Esophagus (tissue), 2 donors: ENCODE measurements around the gene RBSN. TPM values are rescaled to one million over a fixed set of nuclear protein-coding genes. Genes with fewer than 3 reads are reported as not detected.
"Not testable (repeated sequence)": the region's sequence is repeated elsewhere in the genome, so short reads cannot be mapped to it uniquely, and the experiment has no call there.

ENCODE experiments used
- H3K27ac ChIP-seq, 2 donors: one replicate each; pipeline ENCODE4 v1.5.1; 2013; ENCODE audit warnings: low read depth in 2 of 2, mild to moderate bottlenecking in 2 of 2, inconsistent platforms in 1 of 2, low read length in 1 of 2, moderate library complexity in 1 of 2
- H3K27me3 ChIP-seq, 2 donors: one replicate each; pipeline ENCODE4 v1.6.1; 2013; ENCODE audit warnings: low read length in 2 of 2, control low read depth in 1 of 2, mild to moderate bottlenecking in 1 of 2; ENCODE audit not compliant: insufficient read depth in 2 of 2, control insufficient read depth in 1 of 2
- H3K36me3 ChIP-seq, 2 donors: one replicate each; pipeline ENCODE4 v1.6.1; 2013; ENCODE audit warnings: low read length in 1 of 2; ENCODE audit not compliant: control insufficient read depth in 2 of 2, insufficient read depth in 2 of 2
- H3K4me1 ChIP-seq, 2 donors: one replicate each; pipeline ENCODE4 v1.6.1; 2013; ENCODE audit warnings: low read length in 1 of 2; ENCODE audit not compliant: control insufficient read depth in 2 of 2, insufficient read depth in 2 of 2
- H3K4me3 ChIP-seq, 2 donors: one replicate each; pipeline ENCODE4 v1.5.1; 2013; ENCODE audit warnings: low read length in 2 of 2, mild to moderate bottlenecking in 2 of 2, low read depth in 1 of 2, moderate library complexity in 1 of 2
- H3K9me3 ChIP-seq, 2 donors: one replicate each; pipeline ENCODE4 v1.6.1; 2013; ENCODE audit warnings: mild to moderate bottlenecking in 2 of 2, low read depth in 1 of 2, low read length in 1 of 2, moderate library complexity in 1 of 2; ENCODE audit not compliant: control insufficient read depth in 2 of 2, insufficient read depth in 1 of 2
- WGBS, 2 donors: extraction: QIAGEN DNeasy Blood & Tissue Kit; methylation state at CpG; one replicate each; pipeline ENCODE4 v1.1.7; 2013; 5-methylcytosine and 5-hydroxymethylcytosine counted together
- polyA plus RNA-seq, 2 donors: library from polyadenylated mRNA; stranded (reverse); fragments of 200-250 nt; gene quantifications; one replicate each; pipeline ENCODE4 v1.2.3, GENCODE V29; 2013
- donor health status: healthy with polysubstance abuse.
- donor health status: Bipolar disorder and iron deficiency.

RBSN gene
- polyA plus RNA-seq: 1 to 10 TPM; 4.7 to 5.7 TPM

- 0 to 1% methylated on average over 72 of the region's 72 CpGs for WGBS, 2 donors
- H3K4me3 ChIP-seq: peak within 1 kb of the TSS; percentile 80 to 87
- H3K36me3 ChIP-seq: peaks cover 4 to 7% of the 10 kb centered on the region in 2 donors
- H3K9me3 ChIP-seq: no peaks in the 10 kb centered on the region
- H3K27me3 ChIP-seq: no peaks in the 10 kb centered on the region
- H3K27ac ChIP-seq: peak within 1 kb of the TSS; percentile 73 to 92
- peaks cover 7 to 15% of the 10 kb centered on the region in 2 donors for H3K4me1 ChIP-seq
These were observed at the start of gene RBSN for GRCh38 chr3:15098503-15099363. RBSN (minus strand) TSS chr3:15099148; CDS start chr3:15096120, 3,028 bp downstream.

GRCh38 chr3:15148614-15149013, 49.7 kb upstream of the RBSN start:
- Histone ChIP-seq H3K9me3 (no peaks in the 10 kb centered on the region), H3K4me3 (no peak overlapping the region), H3K4me1 (peaks cover 0 to 4% of the 10 kb centered on the region in 2 donors), H3K27me3 (no peaks in the 10 kb centered on the region), H3K36me3 (no peaks in the 10 kb centered on the region), H3K27ac (no peak overlapping the region)
- 60 to 73% methylated on average over 3 of the region's 3 CpGs for WGBS, 2 donors

- not testable (repeated sequence) for H3K4me3 ChIP-seq, H3K9me3 ChIP-seq, H3K27ac ChIP-seq, H3K27me3 ChIP-seq, H3K4me1 ChIP-seq, H3K36me3 ChIP-seq
- WGBS, 2 donors: 42 to 53% methylated on average over 4 of the region's 4 CpGs
These were observed 37.9 kb upstream of the RBSN start for GRCh38 chr3:15136885-15137284.

- not testable (repeated sequence) for H3K4me3 ChIP-seq, H3K27me3 ChIP-seq, H3K4me1 ChIP-seq, H3K9me3 ChIP-seq, H3K36me3 ChIP-seq, H3K27ac ChIP-seq
- WGBS, 2 donors: 67 to 68% methylated on average over 2 of the region's 2 CpGs
These were observed 36.0 kb upstream of the RBSN start for GRCh38 chr3:15134968-15135367.

GRCh38 chr3:15128403-15128802, 29.5 kb upstream of the RBSN start:
- not testable (repeated sequence) for H3K27ac ChIP-seq, H3K36me3 ChIP-seq, H3K9me3 ChIP-seq, H3K4me3 ChIP-seq, H3K27me3 ChIP-seq, H3K4me1 ChIP-seq
- no CpG with 5 or more reads among the region's 4 CpGs for WGBS, 2 donors

GRCh38 chr3:15126975-15127374, 28.0 kb upstream of the RBSN start:
- 76 to 89% methylated on average over 2 of the region's 2 CpGs for WGBS, 2 donors
- H3K36me3 ChIP-seq, H3K4me3 ChIP-seq, H3K27ac ChIP-seq, H3K27me3 ChIP-seq, H3K4me1 ChIP-seq, H3K9me3 ChIP-seq: not testable (repeated sequence)

GRCh38 chr3:15122398-15122797, 23.4 kb upstream of the RBSN start:
- Histone ChIP-seq H3K4me1 (no peaks in the 10 kb centered on the region), H3K27me3 (no peaks in the 10 kb centered on the region), H3K27ac (no peak overlapping the region), H3K4me3 (no peak overlapping the region), H3K36me3 (no peaks in the 10 kb centered on the region), H3K9me3 (no peaks in the 10 kb centered on the region)
- 92 to 93% methylated on average over 4 of the region's 4 CpGs for WGBS, 2 donors

GRCh38 chr3:15121936-15122335, 23.0 kb upstream of the RBSN start:
- Histone ChIP-seq H3K36me3 (no peaks in the 10 kb centered on the region), H3K27me3 (no peaks in the 10 kb centered on the region), H3K9me3 (no peaks in the 10 kb centered on the region), H3K4me3 (no peak overlapping the region), H3K27ac (no peak overlapping the region), H3K4me1 (no peaks in the 10 kb centered on the region)
- WGBS, 2 donors: 70 to 77% methylated on average over 3 of the region's 3 CpGs

- Histone ChIP-seq H3K27me3 (no peaks in the 10 kb centered on the region), H3K4me3 (no peak overlapping the region), H3K4me1 (no peaks in the 10 kb centered on the region), H3K36me3 (no peaks in the 10 kb centered on the region), H3K9me3 (no peaks in the 10 kb centered on the region), H3K27ac (no peak overlapping the region)
- WGBS, 2 donors: 23 to 24% methylated on average over 2 of the region's 2 CpGs
These were observed 22.0 kb upstream of the RBSN start for GRCh38 chr3:15120986-15121385.

GRCh38 chr3:15117011-15117410, 18.1 kb upstream of the RBSN start:
- WGBS, 2 donors: 86 to 95% methylated on average over 3 of the region's 3 CpGs
- no peak overlapping the region for H3K27ac ChIP-seq
- H3K9me3 ChIP-seq: no peaks in the 10 kb centered on the region
- no peak overlapping the region for H3K4me3 ChIP-seq
- H3K36me3 ChIP-seq: no peaks in the 10 kb centered on the region
- H3K27me3 ChIP-seq: no peaks in the 10 kb centered on the region
- H3K4me1 ChIP-seq: no peaks in the 10 kb centered on the region
